Measurements from ENCODE around the gene SPOCK2.

Gene SPOCK2

GRCh38 chr10:72083790-72084459 is 4.4 kb downstream of the SPOCK2 start:
- TF ChIP-seq TAF1 (IDR thresholded peaks at IDR 0.05; ENCODE audit: low read depth, low read length): no peak
- no peak for TF ChIP-seq SPI1 (IDR thresholded peaks at IDR 0.05; ENCODE audit: low read depth, low read length)
- no peak for TF ChIP-seq PAX5 (IDR thresholded peaks at IDR 0.05; ENCODE audit: insufficient read depth, low read length, severe bottlenecking)
- no peak for TF ChIP-seq POLR2A (IDR thresholded peaks at IDR 0.05; ENCODE audit: low read depth, low read length)
- no peak for TF ChIP-seq POLR2AphosphoS5 (IDR thresholded peaks at IDR 0.05; ENCODE audit: low read depth, low read length)
- no peak for TF ChIP-seq POU2F2 (IDR thresholded peaks at IDR 0.05; ENCODE audit: low read depth, low read length)
- FAIRE-seq (no peak), DNase-seq (ENCODE audit: insufficient read length, low spot score) (no peak)

- DNase-seq (ENCODE audit: insufficient read length, low spot score): no peak
- TF ChIP-seq POLR2AphosphoS5 (IDR thresholded peaks at IDR 0.05; ENCODE audit: low read depth, low read length): no peak
- no peak for FAIRE-seq
Measured at GRCh38 chr10:72082856-72083789, 5.2 kb downstream of the SPOCK2 start.

GRCh38 chr10:72081772-72082590 is 6.4 kb downstream of the SPOCK2 start:
- no peak for FAIRE-seq
- DNase-seq (ENCODE audit: insufficient read length, low spot score): no peak
- no peak for TF ChIP-seq TAF1 (IDR thresholded peaks at IDR 0.05; ENCODE audit: low read depth, low read length)
- TF ChIP-seq PAX5 (IDR thresholded peaks at IDR 0.05; ENCODE audit: insufficient read depth, low read length, severe bottlenecking): no peak
- TF ChIP-seq POU2F2 (IDR thresholded peaks at IDR 0.05; ENCODE audit: low read depth, low read length): no peak
- TF ChIP-seq SPI1 (IDR thresholded peaks at IDR 0.05; ENCODE audit: low read depth, low read length): no peak
- no peak for TF ChIP-seq POLR2AphosphoS5 (IDR thresholded peaks at IDR 0.05; ENCODE audit: low read depth, low read length)
- TF ChIP-seq POLR2A (IDR thresholded peaks at IDR 0.05; ENCODE audit: low read depth, low read length): no peak

- no peak for TF ChIP-seq POLR2A (IDR thresholded peaks at IDR 0.05; ENCODE audit: low read depth, low read length)
- no peak for TF ChIP-seq PAX5 (IDR thresholded peaks at IDR 0.05; ENCODE audit: insufficient read depth, low read length, severe bottlenecking)
- TF ChIP-seq POLR2AphosphoS5 (IDR thresholded peaks at IDR 0.05; ENCODE audit: low read depth, low read length): no peak
- TF ChIP-seq POU2F2 (IDR thresholded peaks at IDR 0.05; ENCODE audit: low read depth, low read length): no peak
- TF ChIP-seq SPI1 (IDR thresholded peaks at IDR 0.05; ENCODE audit: low read depth, low read length): no peak
- TF ChIP-seq TAF1 (IDR thresholded peaks at IDR 0.05; ENCODE audit: low read depth, low read length): no peak
- FAIRE-seq (no peak), DNase-seq (ENCODE audit: insufficient read length, low spot score) (no peak)
Measured at GRCh38 chr10:72081210-72081609, 7.1 kb downstream of the SPOCK2 start.

- no peak for FAIRE-seq
- no peak for TF ChIP-seq TAF1 (IDR thresholded peaks at IDR 0.05; ENCODE audit: low read depth, low read length)
- TF ChIP-seq PAX5 (IDR thresholded peaks at IDR 0.05; ENCODE audit: insufficient read depth, low read length, severe bottlenecking): no peak
- no peak for TF ChIP-seq POLR2AphosphoS5 (IDR thresholded peaks at IDR 0.05; ENCODE audit: low read depth, low read length)
- no peak for TF ChIP-seq SPI1 (IDR thresholded peaks at IDR 0.05; ENCODE audit: low read depth, low read length)
- no peak for TF ChIP-seq POU2F2 (IDR thresholded peaks at IDR 0.05; ENCODE audit: low read depth, low read length)
- no peak for TF ChIP-seq POLR2A (IDR thresholded peaks at IDR 0.05; ENCODE audit: low read depth, low read length)
Measured at GRCh38 chr10:72080042-72080975, 8.0 kb downstream of the SPOCK2 start.

GRCh38 chr10:72079356-72079755 is 9.0 kb downstream of the SPOCK2 start:
- FAIRE-seq (no peak), DNase-seq (ENCODE audit: insufficient read length, low spot score) (no peak)
- TF ChIP-seq PAX5 (IDR thresholded peaks at IDR 0.05; ENCODE audit: insufficient read depth, low read length, severe bottlenecking) (no peak), TAF1 (IDR thresholded peaks at IDR 0.05; ENCODE audit: low read depth, low read length) (no peak), SPI1 (IDR thresholded peaks at IDR 0.05; ENCODE audit: low read depth, low read length) (no peak), POLR2AphosphoS5 (IDR thresholded peaks at IDR 0.05; ENCODE audit: low read depth, low read length) (no peak), POU2F2 (IDR thresholded peaks at IDR 0.05; ENCODE audit: low read depth, low read length) (no peak), POLR2A (IDR thresholded peaks at IDR 0.05; ENCODE audit: low read depth, low read length) (no peak)

More at GRCh38 chr10:72080042-72080975, 8.0 kb downstream of the SPOCK2 start:
- no peak for DNase-seq (ENCODE audit: insufficient read length, low spot score)

GRCh38 chr10:72077275-72077990 is 10.9 kb downstream of the SPOCK2 start:
- no peak for FAIRE-seq
- DNase-seq (ENCODE audit: insufficient read length, low spot score): no peak
- TF ChIP-seq POU2F2 (IDR thresholded peaks at IDR 0.05; ENCODE audit: low read depth, low read length): no peak
- no peak for TF ChIP-seq POLR2AphosphoS5 (IDR thresholded peaks at IDR 0.05; ENCODE audit: low read depth, low read length)
- TF ChIP-seq POLR2A (IDR thresholded peaks at IDR 0.05; ENCODE audit: low read depth, low read length): no peak
- no peak for TF ChIP-seq TAF1 (IDR thresholded peaks at IDR 0.05; ENCODE audit: low read depth, low read length)
- TF ChIP-seq PAX5 (IDR thresholded peaks at IDR 0.05; ENCODE audit: insufficient read depth, low read length, severe bottlenecking): no peak
- no peak for TF ChIP-seq SPI1 (IDR thresholded peaks at IDR 0.05; ENCODE audit: low read depth, low read length)

- no peak for DNase-seq (ENCODE audit: insufficient read length, low spot score)
- TF ChIP-seq POU2F2 (IDR thresholded peaks at IDR 0.05; ENCODE audit: low read depth, low read length) (no peak), TAF1 (IDR thresholded peaks at IDR 0.05; ENCODE audit: low read depth, low read length) (no peak), PAX5 (IDR thresholded peaks at IDR 0.05; ENCODE audit: insufficient read depth, low read length, severe bottlenecking) (no peak), POLR2AphosphoS5 (IDR thresholded peaks at IDR 0.05; ENCODE audit: low read depth, low read length) (no peak), SPI1 (IDR thresholded peaks at IDR 0.05; ENCODE audit: low read depth, low read length) (no peak), POLR2A (IDR thresholded peaks at IDR 0.05; ENCODE audit: low read depth, low read length) (no peak)
- FAIRE-seq: no peak
Measured at GRCh38 chr10:72076756-72077155, 11.6 kb downstream of the SPOCK2 start.

All from GM12891 (cell line).